B cell (primary cell): Measurements from ENCODE around the gene PDGFRA. TPM values are rescaled to one million over a fixed set of nuclear protein-coding genes. Genes with fewer than 3 reads are reported as not detected.
"Not testable (repeated sequence)": the region's sequence is repeated elsewhere in the genome, so short reads cannot be mapped to it uniquely, and the experiment has no call there.

ENCODE experiments used
- ATAC-seq: fragments of 200-7000 bp; cut with Tn5 transposase; one replicate; pipeline ENCODE4 v1.10.0; 2021; ENCODE audit warnings: low read depth, mild to moderate bottlenecking, moderate number of reproducible peaks, moderate library complexity
- CTCF ChIA-PET: fragments of 350-600 bp; sonication (Branson Sonifier 250); formaldehyde crosslinking; loops from one replicate; lab custom pipeline; 2021; ENCODE audit warnings: antibody characterized with exemption, inconsistent platforms; lab: Charles Lee
- POLR2A ChIA-PET: fragments of 350-600 bp; sonication (Branson Sonifier 250); formaldehyde crosslinking; loops from one replicate; lab custom pipeline; 2021; ENCODE audit warnings: antibody characterized with exemption; lab: Charles Lee
- DNase-seq: peaks from one replicate; pipeline ENCODE4 v3.0.0; 2013
- H2AFZ ChIP-seq: 2 replicates; pipeline ENCODE4 v1.6.1; 2012; ENCODE audit warnings: mild to moderate bottlenecking, low read depth, low read length; ENCODE audit not compliant: insufficient read depth, poor library complexity, severe bottlenecking
- H3K27ac ChIP-seq, 2 donors: 1 replicate in 1 of 2; 2 replicates in 1 of 2; pipeline ENCODE4 v1.5.1; 2012 to 2013; ENCODE audit warnings: low read length in 2 of 2, mild to moderate bottlenecking in 2 of 2, moderate library complexity in 1 of 2
- H3K27me3 ChIP-seq, 4 experiments: fragments of 200-600 bp in 1 of 4; sonication (generic) in 1 of 4; replicated peaks in 1 of 4; 1 replicate in 2 of 4; 2 replicates in 2 of 4; pipeline versions ENCODE4 v1.6.1 to v1.7.0; 2013 to 2016; ENCODE audit warnings: low read length in 3 of 4, mild to moderate bottlenecking in 2 of 4, mixed read lengths in 1 of 4, moderate library complexity in 1 of 4; ENCODE audit not compliant: insufficient read depth in 4 of 4, control insufficient read depth in 3 of 4; ENCODE audit errors: control extremely low read depth in 1 of 4
- H3K36me3 ChIP-seq, 2 experiments: replicated peaks in 1 of 2; 1 replicate in 1 of 2; 2 replicates in 1 of 2; pipeline versions ENCODE4 v1.6.1 to v1.7.1; 2013; ENCODE audit warnings: low read length in 1 of 2; ENCODE audit not compliant: insufficient read depth in 2 of 2, control insufficient read depth in 1 of 2; ENCODE audit errors: control extremely low read depth in 1 of 2, extremely low read depth in 1 of 2
- H3K4me1 ChIP-seq, 2 donors: fragments of 200-600 bp in 1 of 2; sonication (generic) in 1 of 2; 1 replicate in 1 of 2; 2 replicates in 1 of 2; pipeline versions ENCODE4 v1.5.1 to v1.6.1; 2013 to 2017; ENCODE audit warnings: low read length in 2 of 2; ENCODE audit not compliant: control insufficient read depth in 2 of 2, insufficient read depth in 2 of 2
- H3K4me2 ChIP-seq: replicated peaks from 2 replicates; pipeline ENCODE3; 2012; ENCODE audit warnings: mild to moderate bottlenecking, low read depth, low read length; ENCODE audit not compliant: poor library complexity, severe bottlenecking
- H3K4me3 ChIP-seq, 5 experiments: fragments of 200-600 bp in 1 of 5; sonication (generic) in 1 of 5; 1 replicate in 3 of 5; 2 replicates in 2 of 5; pipeline versions ENCODE4 v1.5.1 to v1.7.0; 2011 to 2016; ENCODE audit warnings: low read length in 4 of 5, mild to moderate bottlenecking in 4 of 5, low read depth in 2 of 5, control low read depth in 1 of 5, moderate library complexity in 1 of 5; ENCODE audit not compliant: insufficient read depth in 1 of 5; ENCODE audit errors: control extremely low read depth in 1 of 5, extremely low read depth in 1 of 5
- H3K79me2 ChIP-seq: fragments of 200-600 bp; sonication (generic); one replicate; pipeline ENCODE4 v1.6.0; 2016; ENCODE audit warnings: low read length; ENCODE audit not compliant: control insufficient read depth, insufficient read depth
- H3K9ac ChIP-seq: fragments of 200-600 bp; sonication (generic); 2 replicates; pipeline ENCODE4 v1.6.1; 2017; ENCODE audit warnings: mild to moderate bottlenecking, low read length, moderate library complexity
- H3K9me3 ChIP-seq, 3 donors: one replicate each; pipeline versions ENCODE4 v1.6.1 to v1.7.1; 2013; ENCODE audit warnings: low read length in 2 of 3; ENCODE audit not compliant: control insufficient read depth in 2 of 3, insufficient read depth in 1 of 3; ENCODE audit errors: control extremely low read depth in 1 of 3
- H4K20me1 ChIP-seq: 2 replicates; pipeline ENCODE4 v1.6.0; 2012; ENCODE audit warnings: mild to moderate bottlenecking, low read length; ENCODE audit not compliant: insufficient read depth, control insufficient read depth, poor library complexity, severe bottlenecking
- H3K27ac Mint-ChIP-seq: one replicate; pipeline ENCODE4 v1.8.0; 2021; ENCODE audit warnings: mixed read lengths
- H3K27me3 Mint-ChIP-seq: one replicate; pipeline ENCODE4 v1.8.0; 2021; ENCODE audit warnings: mixed read lengths
- H3K4me1 Mint-ChIP-seq: one replicate; pipeline ENCODE4 v1.8.0; 2021; ENCODE audit warnings: mixed read lengths
- H3K4me3 Mint-ChIP-seq: one replicate; pipeline ENCODE4 v1.8.0; 2021; ENCODE audit warnings: mixed read lengths
- H3K9me3 Mint-ChIP-seq: one replicate; pipeline ENCODE4 v1.8.0; 2022; ENCODE audit warnings: mixed read lengths; ENCODE audit not compliant: insufficient read depth
- CTCF ChIP-seq: fragments of 200-600 bp; IDR thresholded peaks from one replicate; pipeline ENCODE4 v1.8.0; 2022; ENCODE audit warnings: antibody characterized with exemption, mild to moderate bottlenecking
- EZH2 ChIP-seq: IDR thresholded peaks from 2 replicates; pipeline ENCODE4 v1.6.1; 2012; ENCODE audit warnings: borderline replicate concordance, low read depth, mild to moderate bottlenecking, moderate library complexity, low read length; ENCODE audit not compliant: insufficient read depth, poor library complexity, severe bottlenecking
- WGBS: methylation state at CpG from one replicate; pipeline ENCODE4 v1.1.5; 2013; ENCODE audit warnings: missing lambda C conversion rate; ENCODE audit not compliant: insufficient coverage; 5-methylcytosine and 5-hydroxymethylcytosine counted together
- intact Hi-C: fragments of 100-400 bp; cut with micrococcal nuclease; formaldehyde crosslinking; loops from one replicate; pipeline ENCODE4 v1.10.0; 2022
- polyA plus RNA-seq: library from polyadenylated mRNA; depleted of rRNA; stranded (reverse); fragments of >200 nt; gene quantifications from 2 replicates; pipeline ENCODE4 v1.2.3, GENCODE V29; 2012
- total RNA-seq, 2 donors: library from RNA; stranded (reverse); fragments of 120-200 nt in 1 of 2; gene quantifications; 1 replicate in 1 of 2; 2 replicates in 1 of 2; pipeline versions ENCODE4 v1.2.3 to v1.2.4, GENCODE V29; 2013 to 2022

PDGFRA gene
- total and polyA plus RNA-seq, 2 donors (not counting 1 experiment from before 2014, with no cell fraction given): not detected

DNA sequence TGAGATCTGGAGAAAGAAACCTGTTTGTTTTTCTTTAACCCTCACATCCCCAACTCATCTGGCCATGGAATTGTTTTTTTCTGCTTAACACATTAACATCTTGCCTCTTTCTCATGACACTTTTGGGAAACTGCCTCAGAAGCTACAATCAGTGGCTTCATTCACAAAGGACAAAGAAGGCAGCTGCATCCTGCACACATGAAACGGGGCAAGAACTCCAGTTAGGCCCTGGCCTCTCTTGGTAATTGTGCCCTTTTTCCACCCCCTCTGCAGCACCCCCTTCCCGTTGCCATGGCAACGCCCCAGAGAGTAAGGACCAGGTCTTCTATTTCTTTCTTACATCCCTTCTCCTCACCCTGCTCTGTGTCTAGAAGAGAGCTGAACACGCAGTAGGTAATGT is 103.4 kb downstream of the PDGFRA start:
- intact Hi-C loops: no loop called here
- Mint-ChIP-seq H3K4me1 (no peaks in the 10 kb centered on the region), H3K9me3 (no peaks in the 10 kb centered on the region), H3K27ac (no peak overlapping the region), H3K4me3 (no peak overlapping the region), H3K27me3 (peaks cover 8% of the 10 kb centered on the region)
- DNase-seq: no peak
- Histone ChIP-seq H3K9me3 (no peaks in the 10 kb centered on the region), H4K20me1 (no peaks in the 10 kb centered on the region), H3K4me1 (no peaks in the 10 kb centered on the region), H3K4me3 (no peak overlapping the region), H3K27ac (no peak overlapping the region), H3K79me2 (no peaks in the 10 kb centered on the region), H3K27me3 (peaks cover 0 to 2% (median 0%) of the 10 kb centered on the region in 4 experiments), H3K36me3 (no peaks in the 10 kb centered on the region), H3K4me2 (no peak overlapping the region), H2AFZ (no peak overlapping the region), H3K9ac (no peak overlapping the region)
- TF ChIP-seq EZH2 (no peak), CTCF (no peak)
- WGBS: no CpG with 5 or more reads among the region's 4 CpGs
- POLR2A ChIA-PET: no interaction called here
- CTCF ChIA-PET: no interaction called here
- no peak for ATAC-seq

DNA sequence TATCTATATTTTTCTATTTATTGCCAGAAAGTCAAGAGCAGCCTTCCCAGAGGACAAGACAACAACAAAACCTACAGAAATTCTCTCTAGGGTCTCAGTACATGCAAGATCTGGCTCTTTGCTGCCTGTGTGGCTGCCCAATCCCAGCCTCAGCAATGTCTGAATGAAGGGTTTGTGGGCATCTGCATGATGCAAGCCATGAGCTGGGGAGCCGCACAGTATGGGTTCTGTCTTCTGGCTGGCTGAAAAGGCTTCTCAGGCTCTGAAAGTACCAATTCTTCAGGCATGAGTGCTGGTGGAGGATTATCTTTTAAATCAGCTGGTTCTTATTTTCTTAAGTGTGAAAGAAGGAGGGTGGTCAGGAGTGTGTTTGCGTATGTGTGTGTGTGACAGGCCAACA is 104.6 kb downstream of the PDGFRA start:
- H3K9ac ChIP-seq: no peak overlapping the region
- Mint-ChIP-seq H3K9me3 (no peaks in the 10 kb centered on the region), H3K27me3 (peaks cover 18% of the 10 kb centered on the region), H3K27ac (no peak overlapping the region), H3K4me1 (no peaks in the 10 kb centered on the region), H3K4me3 (no peak overlapping the region)
- no peaks in the 10 kb centered on the region for H3K9me3 ChIP-seq
- DNase-seq (no peak), ATAC-seq (no peak)
- no peaks in the 10 kb centered on the region for H3K79me2 ChIP-seq
- no peak overlapping the region for H3K4me3 ChIP-seq
- no peaks in the 10 kb centered on the region for H3K4me1 ChIP-seq
- intact Hi-C loops: no loop called here
- H3K36me3 ChIP-seq: no peaks in the 10 kb centered on the region
- H3K27me3 ChIP-seq: peaks cover 0 to 2% (median 0%) of the 10 kb centered on the region in 4 experiments
- no peak overlapping the region for H3K27ac ChIP-seq
- no peak overlapping the region for H3K4me2 ChIP-seq
- ChIA-PET POLR2A (no interaction called here), CTCF (no interaction called here)
- 91% methylated on average over 1 of the region's 2 CpGs for WGBS
- no peaks in the 10 kb centered on the region for H4K20me1 ChIP-seq
- no peak overlapping the region for H2AFZ ChIP-seq
- TF ChIP-seq CTCF (no peak), EZH2 (no peak)

GRCh38 chr4:54334769-54335168 is 105.7 kb downstream of the PDGFRA start:
- H3K27ac ChIP-seq, H3K79me2 ChIP-seq, H3K4me1 Mint-ChIP-seq, H3K9ac ChIP-seq, H3K27me3 ChIP-seq, H4K20me1 ChIP-seq, H3K4me1 ChIP-seq, intact Hi-C loops, H3K9me3 Mint-ChIP-seq, H3K9me3 ChIP-seq, H3K36me3 ChIP-seq, H3K4me2 ChIP-seq, H3K4me3 Mint-ChIP-seq, POLR2A ChIA-PET, H3K4me3 ChIP-seq, H2AFZ ChIP-seq, CTCF ChIA-PET, H3K27ac Mint-ChIP-seq, ATAC-seq, DNase-seq: not testable (repeated sequence)
- H3K27me3 Mint-ChIP-seq: peaks cover 18% of the 10 kb centered on the region
